Lung (tissue), 12 donors: ENCODE measurements around the gene HSD3B1. TPM values are rescaled to one million over a fixed set of nuclear protein-coding genes. Genes with fewer than 3 reads are reported as not detected.

ENCODE experiments used
- ATAC-seq: fragments of 200-7000 bp; cut with Tn5 transposase; one replicate; pipeline ENCODE4 v1.9.1; 2020; ENCODE audit warnings: moderate number of reproducible peaks; ENCODE audit not compliant: insufficient read depth, low FRiP score
- DNase-seq, 3 donors: peaks; one replicate each; pipeline ENCODE4 v3.0.0-alpha.2; 2013 to 2017
- H3K27ac ChIP-seq, 2 donors: one replicate each; pipeline ENCODE4 v1.5.1; 2013; ENCODE audit warnings: mild to moderate bottlenecking in 2 of 2, moderate library complexity in 2 of 2, control low read depth in 1 of 2, inconsistent platforms in 1 of 2, low read depth in 1 of 2, low read length in 1 of 2
- H3K27me3 ChIP-seq, 3 donors: one replicate each; pipeline ENCODE4 v1.5.1; 2013; ENCODE audit warnings: low read length in 2 of 3; ENCODE audit not compliant: control insufficient read depth in 3 of 3, insufficient read depth in 3 of 3
- H3K36me3 ChIP-seq, 4 donors: one replicate each; pipeline ENCODE4 v1.5.1; 2013; ENCODE audit warnings: low read length in 4 of 4, mild to moderate bottlenecking in 1 of 4, moderate library complexity in 1 of 4; ENCODE audit not compliant: control insufficient read depth in 4 of 4, insufficient read depth in 4 of 4
- H3K4me1 ChIP-seq, 5 donors: one replicate each; pipeline ENCODE4 v1.5.1; 2013; ENCODE audit warnings: low read length in 5 of 5, mild to moderate bottlenecking in 2 of 5, moderate library complexity in 1 of 5; ENCODE audit not compliant: control insufficient read depth in 5 of 5, insufficient read depth in 5 of 5
- H3K4me3 ChIP-seq: one replicate; pipeline ENCODE4 v1.5.1; 2013; ENCODE audit warnings: mild to moderate bottlenecking, control low read depth, moderate library complexity
- H3K9ac ChIP-seq, 2 donors: one replicate each; pipeline ENCODE4 v1.5.1; 2013; ENCODE audit warnings: low read length in 2 of 2, control low read depth in 1 of 2; ENCODE audit not compliant: insufficient read depth in 1 of 2
- H3K9me3 ChIP-seq, 4 donors: one replicate each; pipeline ENCODE4 v1.5.1; 2013; ENCODE audit warnings: low read length in 3 of 4, mild to moderate bottlenecking in 1 of 4, moderate library complexity in 1 of 4; ENCODE audit not compliant: control insufficient read depth in 4 of 4, insufficient read depth in 3 of 4
- WGBS, 2 donors: extraction: QIAGEN DNeasy Blood & Tissue Kit; methylation state at CpG; one replicate each; pipeline ENCODE4 v1.1.7; 2013; 5-methylcytosine and 5-hydroxymethylcytosine counted together
- polyA plus RNA-seq, 2 donors: library from polyadenylated mRNA; stranded (reverse); fragments of 200-250 nt; gene quantifications; one replicate each; pipeline ENCODE4 v1.2.1, GENCODE V29; 2013
- total RNA-seq, 2 donors: library from RNA; depleted of rRNA in 1 of 2; stranded (reverse); fragments of >200 nt in 1 of 2; gene quantifications; one replicate each; pipeline ENCODE4 v1.2.1, GENCODE V29; 2014 to 2021
- TF ChIP-seq, protein P1 (sequence below): IDR thresholded peaks from 2 replicates; pipeline ENCODE4 v1.5.1; 2012; ENCODE audit warnings: mild to moderate bottlenecking; ENCODE audit errors: control extremely low read depth, extremely low read depth
- donor health status: control.
- donor health status: control.
- donor health status: Bipolar disorder and iron deficiency.
- donor health status: healthy.
- donor health status: DM: yes; HTN: yes; CAD: no.

The HSD3B1 gene
- total and polyA plus RNA-seq, 4 donors = not detected

GRCh38 chr1:119532324-119532910, 25.4 kb downstream of the HSD3B1 start:
- 86 to 89% methylated on average over 5 of the region's 5 CpGs for WGBS, 2 donors
- ATAC-seq (no peak), DNase-seq (no peak)
- Histone ChIP-seq H3K9me3 (no peaks in the 10 kb centered on the region), H3K4me3 (no peak overlapping the region), H3K27me3 (no peaks in the 10 kb centered on the region), H3K9ac (no peak overlapping the region), H3K36me3 (no peaks in the 10 kb centered on the region), H3K27ac (no peak overlapping the region), H3K4me1 (no peaks in the 10 kb centered on the region)
- TF ChIP-seq, protein P1, sequence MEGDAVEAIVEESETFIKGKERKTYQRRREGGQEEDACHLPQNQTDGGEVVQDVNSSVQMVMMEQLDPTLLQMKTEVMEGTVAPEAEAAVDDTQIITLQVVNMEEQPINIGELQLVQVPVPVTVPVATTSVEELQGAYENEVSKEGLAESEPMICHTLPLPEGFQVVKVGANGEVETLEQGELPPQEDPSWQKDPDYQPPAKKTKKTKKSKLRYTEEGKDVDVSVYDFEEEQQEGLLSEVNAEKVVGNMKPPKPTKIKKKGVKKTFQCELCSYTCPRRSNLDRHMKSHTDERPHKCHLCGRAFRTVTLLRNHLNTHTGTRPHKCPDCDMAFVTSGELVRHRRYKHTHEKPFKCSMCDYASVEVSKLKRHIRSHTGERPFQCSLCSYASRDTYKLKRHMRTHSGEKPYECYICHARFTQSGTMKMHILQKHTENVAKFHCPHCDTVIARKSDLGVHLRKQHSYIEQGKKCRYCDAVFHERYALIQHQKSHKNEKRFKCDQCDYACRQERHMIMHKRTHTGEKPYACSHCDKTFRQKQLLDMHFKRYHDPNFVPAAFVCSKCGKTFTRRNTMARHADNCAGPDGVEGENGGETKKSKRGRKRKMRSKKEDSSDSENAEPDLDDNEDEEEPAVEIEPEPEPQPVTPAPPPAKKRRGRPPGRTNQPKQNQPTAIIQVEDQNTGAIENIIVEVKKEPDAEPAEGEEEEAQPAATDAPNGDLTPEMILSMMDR = no peak

- H3K4me3 ChIP-seq = no peak overlapping the region
- no peaks in the 10 kb centered on the region for H3K9me3 ChIP-seq
- TF ChIP-seq, protein P1 = no peak
- H3K4me1 ChIP-seq = peaks cover 0 to 1% (median 0%) of the 10 kb centered on the region in 5 donors
- no peak overlapping the region for H3K9ac ChIP-seq
- DNase-seq = no peak
- ATAC-seq = no peak
- H3K36me3 ChIP-seq = no peaks in the 10 kb centered on the region
- WGBS, 2 donors = 60 to 79% methylated on average over 1 of the region's 1 CpG
- no peak overlapping the region for H3K27ac ChIP-seq
- H3K27me3 ChIP-seq = no peaks in the 10 kb centered on the region
Measured at GRCh38 chr1:119535381-119535780, 28.4 kb downstream of the HSD3B1 start.

DNA sequence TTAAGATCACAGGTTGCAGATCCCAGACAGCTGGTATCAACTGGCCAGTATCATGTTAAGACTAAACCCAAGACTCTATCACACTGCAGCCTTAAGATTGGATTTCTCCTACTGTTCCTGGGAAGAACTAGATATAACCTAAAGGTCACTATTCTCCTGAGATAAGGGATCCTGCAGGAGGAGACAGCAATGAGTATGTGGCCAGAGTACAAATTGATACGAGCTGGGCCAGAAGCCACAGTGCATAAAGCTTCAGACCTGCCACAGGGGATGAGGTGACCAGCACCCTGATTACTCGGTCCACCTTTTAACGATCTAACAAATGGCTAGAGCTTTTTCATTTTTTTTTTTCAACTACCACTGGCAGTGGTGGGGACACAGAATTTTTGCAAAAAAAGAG, 31.0 kb downstream of the HSD3B1 start:
- H3K9me3 ChIP-seq = no peaks in the 10 kb centered on the region
- H3K9ac ChIP-seq = no peak overlapping the region
- DNase-seq (no peak), ATAC-seq (no peak)
- TF ChIP-seq, protein P1 = no peak
- 88 to 90% methylated on average over 3 of the region's 3 CpGs for WGBS, 2 donors
- H3K4me1 ChIP-seq = peaks cover 0 to 2% (median 0%) of the 10 kb centered on the region in 5 donors
- H3K27ac ChIP-seq = no peak overlapping the region
- no peaks in the 10 kb centered on the region for H3K36me3 ChIP-seq
- no peaks in the 10 kb centered on the region for H3K27me3 ChIP-seq
- no peak overlapping the region for H3K4me3 ChIP-seq

- TF ChIP-seq, protein P1 = no peak
- no peak overlapping the region for H3K27ac ChIP-seq
- H3K4me3 ChIP-seq = no peak overlapping the region
- ATAC-seq (no peak), DNase-seq (no peak)
- no peaks in the 10 kb centered on the region for H3K36me3 ChIP-seq
- no peaks in the 10 kb centered on the region for H3K9me3 ChIP-seq
- H3K9ac ChIP-seq = no peak overlapping the region
- H3K27me3 ChIP-seq = no peaks in the 10 kb centered on the region
- H3K4me1 ChIP-seq = peaks cover 0 to 2% (median 0%) of the 10 kb centered on the region in 5 donors
Measured at GRCh38 chr1:119539636-119540035, 32.6 kb downstream of the HSD3B1 start.
